NCI-H128 (cell line): ENCODE data around the gene VAMP8.
"Not testable (repeated sequence)": the region's sequence is repeated elsewhere in the genome, so short reads cannot be mapped to it uniquely, and the experiment has no call there.

Source experiments
- DNase-seq: peaks from one replicate; lab custom pipeline; 2025; ENCODE audit not compliant: unreplicated experiment; lab: John Stamatoyannopoulos, UW

VAMP8 gene

GRCh38 chr2:85615413-85615728, 38.0 kb downstream of the VAMP8 start:
- no peak for DNase-seq

DNA sequence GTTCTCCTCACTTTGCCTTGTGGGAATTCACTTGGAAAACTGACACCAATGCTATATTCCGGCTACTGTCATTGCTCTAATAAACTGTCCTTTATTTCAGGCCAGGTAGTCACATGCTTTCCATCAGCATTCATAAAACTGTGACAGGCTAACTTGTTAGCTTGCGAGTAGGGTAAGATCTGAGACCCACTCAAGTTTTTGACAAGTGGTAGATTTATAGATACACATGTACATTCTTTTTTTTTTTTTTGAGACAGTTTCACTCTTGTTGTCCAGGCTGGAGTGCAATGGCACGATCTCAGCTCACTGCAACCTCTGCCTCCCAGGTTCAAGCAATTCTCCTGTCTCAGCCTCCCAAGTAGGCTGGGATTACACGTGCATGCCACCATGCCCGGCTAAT, 40.3 kb downstream of the VAMP8 start:
- not testable (repeated sequence) for DNase-seq

DNA sequence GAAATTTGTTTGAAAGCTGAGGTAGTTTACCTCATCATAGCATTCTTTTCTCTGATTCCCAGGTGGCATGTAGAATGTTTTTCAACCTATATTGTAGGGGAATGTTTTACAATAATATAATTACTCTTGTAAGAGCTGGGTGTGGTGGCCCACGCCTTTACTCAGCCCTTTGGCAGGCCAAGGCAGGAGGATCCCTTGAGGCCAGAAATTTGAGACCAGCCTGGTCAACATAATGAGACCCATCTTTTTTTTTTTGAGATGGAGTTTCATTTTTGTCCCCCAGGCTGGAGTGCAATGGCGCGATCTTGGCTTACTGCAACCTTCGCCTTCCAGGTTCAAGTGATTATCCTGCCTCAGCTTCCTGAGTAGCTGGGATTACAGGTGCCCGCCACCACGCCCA, 42.2 kb downstream of the VAMP8 start:
- DNase-seq: no peak

DNA sequence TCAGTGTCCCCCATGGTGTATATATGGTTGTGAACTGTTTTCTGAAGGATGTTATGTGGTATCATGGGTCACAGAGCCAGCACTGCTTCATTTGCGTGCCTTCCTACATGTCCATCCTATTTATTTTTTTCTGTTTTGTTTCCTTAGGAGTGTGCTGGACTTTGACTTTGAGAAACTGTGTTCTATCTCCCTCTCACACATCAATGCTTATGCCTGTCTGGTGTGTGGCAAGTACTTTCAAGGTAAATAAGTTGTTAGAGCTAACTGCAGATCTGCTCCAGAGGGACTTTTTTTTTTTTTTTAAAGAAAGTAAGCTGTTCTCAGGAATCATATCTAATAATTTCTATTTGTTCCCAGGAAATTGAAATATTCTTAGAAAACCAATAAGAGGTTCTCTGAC, 44.0 kb downstream of the VAMP8 start:
- DNase-seq: no peak

- no peak for DNase-seq
Measured at GRCh38 chr2:85623991-85624390, 46.6 kb downstream of the VAMP8 start.

DNA sequence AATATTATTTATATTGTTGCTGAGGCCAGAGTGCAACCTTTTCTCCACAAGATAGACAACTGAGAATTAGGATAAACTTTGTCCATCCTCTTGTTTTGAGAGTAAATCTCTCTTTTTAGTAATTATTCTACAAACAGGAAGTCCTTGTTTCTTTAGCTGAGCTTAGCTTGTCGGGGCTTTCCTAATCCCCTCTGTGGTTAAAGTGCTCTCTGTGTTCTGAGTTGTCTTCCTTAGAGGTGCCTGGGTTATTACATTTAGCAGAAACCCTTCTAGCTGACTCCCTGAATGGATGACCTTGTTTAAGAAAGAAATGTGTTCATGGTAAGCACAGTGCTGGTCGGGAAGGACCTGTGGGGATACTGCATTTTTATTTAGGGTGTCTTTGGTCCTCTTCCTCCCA, 51.3 kb downstream of the VAMP8 start:
- no peak for DNase-seq

DNA sequence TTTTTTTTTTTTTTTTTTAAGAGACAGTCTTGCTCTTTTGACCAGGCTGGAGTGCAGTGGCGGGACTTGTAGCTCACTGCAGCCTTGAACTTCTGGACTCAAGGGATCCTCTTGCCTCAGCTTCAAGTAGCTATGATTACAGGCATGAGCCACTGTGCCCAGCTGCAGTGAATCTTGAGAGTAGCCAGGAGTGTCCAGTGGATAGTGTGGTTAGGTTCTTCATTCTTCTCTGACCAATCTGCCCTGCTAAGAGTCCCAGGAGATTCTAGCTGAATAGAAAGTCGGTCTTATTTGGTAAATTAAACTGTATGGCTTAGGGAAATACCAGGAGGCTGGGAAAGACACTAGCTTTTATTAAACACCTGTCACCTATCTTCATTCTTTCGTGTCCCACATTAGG, 53.9 kb downstream of the VAMP8 start:
- no peak for DNase-seq
